IPS-20b (cell line): ENCODE results near the gene RPP30.

ENCODE experiments used
- H3K27ac ChIP-seq: one replicate; pipeline ENCODE4 v1.5.1; 2013; ENCODE audit warnings: low read length
- H3K27me3 ChIP-seq: 2 replicates; pipeline ENCODE4 v1.6.1; 2013; ENCODE audit warnings: mild to moderate bottlenecking, low read length, inconsistent platforms; ENCODE audit not compliant: insufficient read depth
- H3K36me3 ChIP-seq: 2 replicates; pipeline ENCODE4 v1.6.1; 2013; ENCODE audit warnings: low read depth, mild to moderate bottlenecking, inconsistent platforms, low read length, moderate library complexity; ENCODE audit not compliant: insufficient read depth
- H3K4me1 ChIP-seq: 2 replicates; pipeline ENCODE4 v1.6.1; 2013; ENCODE audit warnings: mild to moderate bottlenecking, control low read depth, inconsistent platforms, low read length, moderate library complexity; ENCODE audit not compliant: insufficient read depth
- H3K4me3 ChIP-seq: 2 replicates; pipeline ENCODE4 v1.5.1; 2013; ENCODE audit warnings: mild to moderate bottlenecking, low read length, inconsistent platforms
- H3K9ac ChIP-seq: 2 replicates; pipeline ENCODE4 v1.6.1; 2013; ENCODE audit warnings: low read depth, mild to moderate bottlenecking, inconsistent platforms, low read length, moderate library complexity
- H3K9me3 ChIP-seq: 2 replicates; pipeline ENCODE4 v1.6.1; 2013; ENCODE audit warnings: mild to moderate bottlenecking, low read depth, low read length, inconsistent platforms; ENCODE audit not compliant: insufficient read depth

RPP30 gene

GRCh38 chr10:90871766-90872647 lies at the start of gene RPP30:
RPP30 (plus strand) TSS chr10:90871974; CDS start chr10:90871987, 13 bp downstream.
- Histone ChIP-seq H3K9me3 (peaks cover 5% of the 10 kb centered on the region; the same call in 1 of the 2 replicates), H3K27ac (peak within 1 kb of the TSS; percentile 23), H3K36me3 (peaks cover 18% of the 10 kb centered on the region), H3K27me3 (no peaks in the 10 kb centered on the region), H3K4me3 (peak within 1 kb of the TSS; percentile 86), H3K9ac (peak within 1 kb of the TSS; percentile 94), H3K4me1 (peaks cover 3% of the 10 kb centered on the region; the same call in 1 of the 2 replicates)

- no peak overlapping the region for H3K27ac ChIP-seq
- H3K9ac ChIP-seq: no peak overlapping the region
- H3K27me3 ChIP-seq: no peaks in the 10 kb centered on the region
- no peak overlapping the region for H3K4me3 ChIP-seq
- peaks cover 14% of the 10 kb centered on the region for H3K4me1 ChIP-seq
- peaks cover 26% of the 10 kb centered on the region for H3K9me3 ChIP-seq
- H3K36me3 ChIP-seq: peaks cover 9% of the 10 kb centered on the region; the same call in 1 of the 2 replicates
Observed at GRCh38 chr10:90822508-90822907, 49.3 kb upstream of the RPP30 start.

- H3K9me3 ChIP-seq: no peaks in the 10 kb centered on the region; the same call in 1 of the 2 replicates
- H3K4me1 ChIP-seq: no peaks in the 10 kb centered on the region
- no peak overlapping the region for H3K27ac ChIP-seq
- H3K27me3 ChIP-seq: no peaks in the 10 kb centered on the region
- no peak overlapping the region for H3K4me3 ChIP-seq
- H3K9ac ChIP-seq: no peak overlapping the region
- no peaks in the 10 kb centered on the region for H3K36me3 ChIP-seq
Observed at GRCh38 chr10:90832111-90832510, 39.7 kb upstream of the RPP30 start.

- H3K36me3 ChIP-seq: no peaks in the 10 kb centered on the region
- no peaks in the 10 kb centered on the region for H3K4me1 ChIP-seq
- H3K27ac ChIP-seq: no peak overlapping the region
- no peaks in the 10 kb centered on the region for H3K27me3 ChIP-seq
- H3K9me3 ChIP-seq: no peaks in the 10 kb centered on the region; the same call in 1 of the 2 replicates
- no peak overlapping the region for H3K4me3 ChIP-seq
- H3K9ac ChIP-seq: no peak overlapping the region
Observed at GRCh38 chr10:90834326-90834725, 37.4 kb upstream of the RPP30 start.

- H3K4me1 ChIP-seq: no peaks in the 10 kb centered on the region
- H3K9me3 ChIP-seq: no peaks in the 10 kb centered on the region; the same call in 1 of the 2 replicates
- H3K27me3 ChIP-seq: no peaks in the 10 kb centered on the region
- no peak overlapping the region for H3K4me3 ChIP-seq
- no peaks in the 10 kb centered on the region for H3K36me3 ChIP-seq
- H3K27ac ChIP-seq: no peak overlapping the region
- H3K9ac ChIP-seq: no peak overlapping the region
Observed at GRCh38 chr10:90837486-90837885, 34.3 kb upstream of the RPP30 start.

- Histone ChIP-seq H3K9me3 (no peaks in the 10 kb centered on the region), H3K36me3 (no peaks in the 10 kb centered on the region), H3K4me3 (no peak overlapping the region), H3K9ac (no peak overlapping the region), H3K4me1 (no peaks in the 10 kb centered on the region), H3K27me3 (no peaks in the 10 kb centered on the region), H3K27ac (no peak overlapping the region)
Observed at GRCh38 chr10:90842725-90843124, 29.0 kb upstream of the RPP30 start.

GRCh38 chr10:90845726-90846125 lies 26.0 kb upstream of the RPP30 start:
- Histone ChIP-seq H3K9ac (no peak overlapping the region), H3K9me3 (peaks cover 10% of the 10 kb centered on the region; the same call in 1 of the 2 replicates), H3K4me1 (no peaks in the 10 kb centered on the region), H3K4me3 (no peak overlapping the region), H3K27me3 (no peaks in the 10 kb centered on the region), H3K36me3 (no peaks in the 10 kb centered on the region), H3K27ac (no peak overlapping the region)

- Histone ChIP-seq H3K9me3 (peaks cover 18% of the 10 kb centered on the region; the same call in 1 of the 2 replicates), H3K9ac (no peak overlapping the region), H3K36me3 (no peaks in the 10 kb centered on the region), H3K27me3 (no peaks in the 10 kb centered on the region), H3K4me1 (no peaks in the 10 kb centered on the region), H3K27ac (no peak overlapping the region), H3K4me3 (no peak overlapping the region)
Observed at GRCh38 chr10:90846746-90847145, 25.0 kb upstream of the RPP30 start.

GRCh38 chr10:90847436-90847835 lies 24.3 kb upstream of the RPP30 start:
- Histone ChIP-seq H3K9me3 (peaks cover 20% of the 10 kb centered on the region; the same call in 1 of the 2 replicates), H3K36me3 (no peaks in the 10 kb centered on the region), H3K27me3 (no peaks in the 10 kb centered on the region), H3K9ac (no peak overlapping the region), H3K4me1 (no peaks in the 10 kb centered on the region), H3K27ac (no peak overlapping the region), H3K4me3 (no peak overlapping the region)

GRCh38 chr10:90849956-90850749 lies 21.6 kb upstream of the RPP30 start:
- Histone ChIP-seq H3K9me3 (peaks cover 20% of the 10 kb centered on the region; the same call in 1 of the 2 replicates), H3K27ac (no peak overlapping the region), H3K4me3 (no peak overlapping the region), H3K4me1 (no peaks in the 10 kb centered on the region), H3K9ac (no peak overlapping the region), H3K27me3 (peaks cover 6% of the 10 kb centered on the region), H3K36me3 (no peaks in the 10 kb centered on the region)

- Histone ChIP-seq H3K9me3 (peaks cover 16% of the 10 kb centered on the region; the same call in 1 of the 2 replicates), H3K36me3 (no peaks in the 10 kb centered on the region), H3K4me1 (no peaks in the 10 kb centered on the region; the same call in 1 of the 2 replicates), H3K27ac (no peak overlapping the region), H3K9ac (no peak overlapping the region), H3K27me3 (peaks cover 44% of the 10 kb centered on the region), H3K4me3 (peak overlapping the region; percentile 78; the same call in 1 of the 2 replicates)
Observed at GRCh38 chr10:90855126-90855525, 16.6 kb upstream of the RPP30 start.
